ENCODE measurements around the gene KLHL30.

Gene KLHL30

DNA sequence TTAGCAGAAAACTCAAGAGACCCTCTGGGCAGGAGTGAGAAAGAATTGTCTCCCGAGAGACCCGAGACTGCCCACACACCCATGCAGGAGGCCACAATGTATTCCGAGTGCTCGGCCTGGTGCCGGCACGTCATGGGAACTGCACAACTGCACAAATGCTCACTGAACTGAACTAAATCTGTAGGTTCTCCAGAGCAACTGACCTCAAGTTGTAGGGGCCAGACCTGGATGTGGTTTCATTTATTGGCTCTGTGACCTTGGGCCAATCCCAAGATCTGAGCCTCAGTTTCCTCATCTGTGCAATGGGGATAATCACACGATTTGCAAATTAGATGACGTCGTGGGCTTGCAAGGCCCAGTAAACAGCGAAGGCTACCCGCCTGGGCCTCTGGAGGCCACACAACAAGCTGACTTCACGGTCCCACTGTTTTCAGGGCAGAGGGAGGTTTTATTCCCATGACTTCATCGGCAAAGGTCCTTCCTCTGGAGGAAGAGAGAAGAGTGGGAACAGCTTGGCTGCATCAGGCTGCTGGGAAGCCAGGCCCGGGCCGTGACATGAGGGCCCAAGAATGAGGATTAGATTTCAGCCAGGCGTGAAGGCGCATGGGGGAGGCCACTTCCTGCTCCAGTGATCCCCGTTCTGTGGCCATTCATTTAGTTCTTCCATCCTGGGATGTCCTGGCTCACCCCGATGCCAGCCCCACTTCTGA, 16.7 kb downstream of the KLHL30 start:
- DNase-seq (ENCODE audit: low read depth), result peak; percentile 75
- no peak overlapping the region for H3K4me3 ChIP-seq (ENCODE audit: low read depth, low read length)
- TF ChIP-seq, protein P1, sequence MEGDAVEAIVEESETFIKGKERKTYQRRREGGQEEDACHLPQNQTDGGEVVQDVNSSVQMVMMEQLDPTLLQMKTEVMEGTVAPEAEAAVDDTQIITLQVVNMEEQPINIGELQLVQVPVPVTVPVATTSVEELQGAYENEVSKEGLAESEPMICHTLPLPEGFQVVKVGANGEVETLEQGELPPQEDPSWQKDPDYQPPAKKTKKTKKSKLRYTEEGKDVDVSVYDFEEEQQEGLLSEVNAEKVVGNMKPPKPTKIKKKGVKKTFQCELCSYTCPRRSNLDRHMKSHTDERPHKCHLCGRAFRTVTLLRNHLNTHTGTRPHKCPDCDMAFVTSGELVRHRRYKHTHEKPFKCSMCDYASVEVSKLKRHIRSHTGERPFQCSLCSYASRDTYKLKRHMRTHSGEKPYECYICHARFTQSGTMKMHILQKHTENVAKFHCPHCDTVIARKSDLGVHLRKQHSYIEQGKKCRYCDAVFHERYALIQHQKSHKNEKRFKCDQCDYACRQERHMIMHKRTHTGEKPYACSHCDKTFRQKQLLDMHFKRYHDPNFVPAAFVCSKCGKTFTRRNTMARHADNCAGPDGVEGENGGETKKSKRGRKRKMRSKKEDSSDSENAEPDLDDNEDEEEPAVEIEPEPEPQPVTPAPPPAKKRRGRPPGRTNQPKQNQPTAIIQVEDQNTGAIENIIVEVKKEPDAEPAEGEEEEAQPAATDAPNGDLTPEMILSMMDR (conservative IDR thresholded peaks at IDR 0.05; ENCODE audit: low read depth, low read length), result no peak

DNA sequence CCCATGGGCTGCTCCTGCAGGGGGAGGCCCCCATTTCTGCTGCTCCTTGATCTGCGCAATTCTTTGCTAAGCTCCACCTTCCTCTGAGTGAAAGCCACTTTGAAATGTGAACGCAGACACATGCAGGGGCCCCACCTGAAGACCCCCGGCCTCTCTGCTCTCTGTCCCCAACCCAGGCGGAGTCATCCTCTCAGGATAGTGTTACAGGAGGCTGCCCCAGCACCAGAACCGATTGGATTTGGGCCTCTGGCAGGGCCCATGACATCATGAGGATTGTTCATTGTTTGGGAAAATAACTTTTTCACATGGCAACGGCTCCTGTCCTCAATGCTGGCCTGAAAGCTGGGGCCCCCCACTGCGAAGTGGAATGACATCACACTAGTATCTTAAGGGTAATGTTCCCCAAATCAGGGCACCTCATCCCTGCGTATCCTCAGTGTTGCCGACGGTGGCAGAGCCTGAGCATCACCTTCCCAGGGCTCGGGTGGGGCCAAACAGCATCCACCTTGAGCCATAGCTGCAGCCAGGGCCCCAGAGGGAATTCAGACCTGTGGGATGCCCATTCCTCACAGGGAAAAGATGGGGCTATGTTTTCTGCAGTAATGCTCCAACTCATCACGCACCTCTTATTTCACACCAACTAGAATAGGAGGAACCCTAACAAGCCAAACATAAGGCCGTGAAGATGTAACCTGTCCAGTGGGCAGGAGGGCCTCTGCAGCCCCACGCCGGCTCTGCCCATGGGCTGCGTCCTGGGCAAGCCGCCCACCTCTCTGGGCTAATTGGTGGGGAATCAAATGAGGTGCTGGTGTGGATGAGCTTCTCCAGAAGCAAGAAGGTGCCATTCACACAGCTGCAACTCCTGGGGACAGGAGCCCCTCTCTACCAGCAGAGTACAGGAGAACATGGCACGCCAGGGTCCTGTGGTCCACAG, 17.6 kb downstream of the KLHL30 start:
- DNase-seq (ENCODE audit: low read depth), result peak; percentile 23
- TF ChIP-seq, protein P1 (conservative IDR thresholded peaks at IDR 0.05; ENCODE audit: low read depth, low read length), result no peak
- no peak overlapping the region for H3K4me3 ChIP-seq (ENCODE audit: low read depth, low read length)

DNA sequence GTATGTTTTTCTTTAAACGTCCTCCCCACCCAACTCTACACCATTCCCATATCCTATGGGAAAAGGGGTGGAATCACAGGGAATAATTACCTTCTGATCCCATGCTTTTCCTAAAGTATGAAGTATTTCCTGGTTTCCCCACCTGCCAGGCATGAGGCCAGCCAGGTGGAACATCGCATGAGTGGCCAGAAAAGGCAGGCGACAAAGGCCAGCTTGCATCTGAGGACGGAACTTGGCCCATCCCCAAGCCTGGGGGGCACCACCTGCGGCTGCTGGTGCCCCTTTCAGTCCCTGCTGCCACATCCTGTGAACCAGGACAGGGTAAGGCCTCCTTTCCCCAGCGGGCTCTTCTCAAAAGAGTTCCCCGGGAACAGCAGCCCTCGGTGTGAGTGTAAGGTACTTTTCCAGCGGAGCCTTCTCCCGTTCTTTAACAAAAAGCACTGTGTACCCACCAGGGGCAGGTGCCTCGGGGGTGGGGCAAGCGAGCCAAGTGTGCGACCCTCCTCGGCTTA, 19.1 kb downstream of the KLHL30 start:
- TF ChIP-seq, protein P1 (conservative IDR thresholded peaks at IDR 0.05; ENCODE audit: low read depth, low read length), result no peak
- no peak for DNase-seq (ENCODE audit: low read depth)
- no peak overlapping the region for H3K4me3 ChIP-seq (ENCODE audit: low read depth, low read length)

DNA sequence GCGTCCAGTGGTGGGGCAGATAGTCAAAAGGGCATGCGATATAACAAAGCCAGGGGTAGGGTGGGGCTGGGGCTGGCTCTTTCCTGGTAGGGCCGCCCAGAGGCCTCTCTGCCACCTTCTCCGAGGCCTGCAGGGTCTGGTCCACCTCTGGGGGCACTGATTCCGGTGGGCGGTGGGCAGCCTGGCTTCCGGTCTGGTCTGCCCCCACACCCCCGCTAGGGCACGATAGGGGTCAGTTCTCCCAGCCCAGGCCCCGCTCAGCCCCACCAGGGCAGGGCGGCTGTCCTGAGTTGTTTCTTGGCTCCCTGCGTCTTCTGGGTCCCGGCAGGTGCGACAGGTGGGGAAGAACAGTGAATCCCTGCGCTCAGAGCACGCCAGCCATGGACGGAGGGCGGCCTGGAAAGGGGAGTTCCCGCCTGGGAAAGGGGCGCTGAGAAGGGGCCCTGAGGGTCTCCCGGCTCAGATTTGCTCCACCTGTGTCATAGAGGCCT, 19.6 kb downstream of the KLHL30 start:
- H3K4me3 ChIP-seq (ENCODE audit: low read depth, low read length), result no peak overlapping the region
- no peak for DNase-seq (ENCODE audit: low read depth)
- TF ChIP-seq, protein P1 (conservative IDR thresholded peaks at IDR 0.05; ENCODE audit: low read depth, low read length), result no peak

DNA sequence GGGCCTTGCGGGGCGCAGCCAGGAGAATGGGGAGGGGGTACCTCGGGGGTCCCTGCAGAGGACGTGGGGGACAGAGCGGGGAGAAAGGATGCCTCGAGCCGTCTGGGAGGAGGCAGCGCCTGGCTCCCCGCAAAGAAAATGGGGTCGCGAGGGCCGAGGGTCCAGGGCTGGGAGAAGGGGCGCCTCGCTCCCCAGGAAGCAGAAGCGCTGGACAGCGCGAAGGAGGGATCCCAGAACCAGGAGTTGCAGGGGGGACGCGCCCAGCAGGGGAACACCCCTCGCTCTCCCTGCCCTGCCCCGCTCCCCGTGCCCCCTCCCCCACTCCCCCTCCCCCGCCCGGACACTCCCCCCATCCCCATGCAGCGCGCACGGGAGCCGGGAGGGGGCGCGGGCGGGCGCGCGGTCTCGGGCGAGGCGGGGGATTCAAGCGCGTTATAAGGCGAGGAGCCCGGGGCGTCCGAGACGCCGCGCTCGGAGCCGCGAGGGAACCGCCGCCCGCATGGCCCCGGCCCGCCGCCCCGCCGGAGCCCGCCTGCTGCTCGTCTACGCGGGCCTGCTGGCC, 20.1 kb downstream of the KLHL30 start, which contains the start of gene ERFE:
Gene ERFE, plus strand, starts transcription at position 462 of the 562 bp plus-strand sequence. Its CDS starts 38 bp downstream, at position 500.
- H3K4me3 ChIP-seq (ENCODE audit: low read depth, low read length), result no peak within 1 kb of the TSS
- TF ChIP-seq, protein P1 (conservative IDR thresholded peaks at IDR 0.05; ENCODE audit: low read depth, low read length), result peak; percentile 33
- peak; percentile 35 for DNase-seq (ENCODE audit: low read depth)

DNA sequence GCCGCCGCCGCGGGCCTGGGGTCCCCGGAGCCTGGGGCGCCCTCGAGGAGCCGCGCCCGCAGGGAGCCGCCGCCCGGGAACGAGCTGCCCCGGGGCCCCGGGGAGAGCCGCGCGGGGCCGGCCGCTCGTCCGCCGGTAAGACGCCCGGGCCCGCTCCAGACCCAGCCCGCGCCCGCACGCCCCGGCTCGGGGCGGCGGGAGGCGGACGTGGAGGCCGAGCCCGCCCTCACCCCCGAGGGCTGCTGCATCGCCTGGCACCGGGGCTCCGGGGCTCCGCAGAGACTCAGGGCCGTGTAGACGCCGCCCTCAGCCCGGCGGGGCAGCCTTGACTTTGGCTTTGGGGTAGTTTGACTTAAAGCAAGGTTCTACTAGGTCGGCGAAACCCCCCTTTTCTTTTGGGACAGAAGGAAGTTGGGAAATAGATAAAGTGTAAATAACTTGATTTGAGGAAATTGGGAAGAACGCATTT, 20.6 kb downstream of the KLHL30 start:
- H3K4me3 ChIP-seq (ENCODE audit: low read depth, low read length), result no peak overlapping the region
- no peak for DNase-seq (ENCODE audit: low read depth)
- TF ChIP-seq, protein P1 (conservative IDR thresholded peaks at IDR 0.05; ENCODE audit: low read depth, low read length), result no peak

Data from choroid plexus epithelial cell (primary cell).